Rectal smooth muscle tissue (tissue), 1 donor: ENCODE data around the gene CRYL1.

Source experiments
- H3K27ac ChIP-seq: one replicate; pipeline ENCODE4 v1.7.0; 2013; ENCODE audit warnings: low read depth, low read length, inconsistent platforms
- H3K27me3 ChIP-seq: one replicate; pipeline ENCODE4 v1.7.0; 2013; ENCODE audit warnings: low read length; ENCODE audit not compliant: control insufficient read depth, insufficient read depth
- H3K36me3 ChIP-seq: one replicate; pipeline ENCODE4 v1.7.0; 2013; ENCODE audit warnings: low read length; ENCODE audit not compliant: control insufficient read depth, insufficient read depth
- H3K4me1 ChIP-seq: one replicate; pipeline ENCODE4 v1.7.0; 2013; ENCODE audit warnings: low read length; ENCODE audit not compliant: control insufficient read depth, insufficient read depth
- H3K4me3 ChIP-seq: one replicate; pipeline ENCODE4 v1.7.0; 2013; ENCODE audit warnings: low read length
- H3K9ac ChIP-seq: one replicate; pipeline ENCODE4 v1.7.0; 2013; ENCODE audit warnings: low read length

CRYL1 gene

GRCh38 chr13:20405691-20406090, 120.0 kb downstream of the CRYL1 start:
- H3K36me3 ChIP-seq: peaks cover 6% of the 10 kb centered on the region
- no peak overlapping the region for H3K4me3 ChIP-seq
- H3K4me1 ChIP-seq: peaks cover 4% of the 10 kb centered on the region
- H3K27ac ChIP-seq: no peak overlapping the region
- no peak overlapping the region for H3K9ac ChIP-seq
- no peaks in the 10 kb centered on the region for H3K27me3 ChIP-seq

GRCh38 chr13:20404488-20405222, 121.0 kb downstream of the CRYL1 start:
- H3K4me1 ChIP-seq: peaks cover 4% of the 10 kb centered on the region

GRCh38 chr13:20403826-20404225, 121.8 kb downstream of the CRYL1 start:
- H3K27me3 ChIP-seq: no peaks in the 10 kb centered on the region
- no peak overlapping the region for H3K9ac ChIP-seq
- no peak overlapping the region for H3K27ac ChIP-seq
- H3K4me3 ChIP-seq: no peak overlapping the region
- H3K36me3 ChIP-seq: peaks cover 6% of the 10 kb centered on the region
- H3K4me1 ChIP-seq: peaks cover 4% of the 10 kb centered on the region

More at GRCh38 chr13:20404488-20405222, 121.0 kb downstream of the CRYL1 start:
- no peaks in the 10 kb centered on the region for H3K27me3 ChIP-seq
- peaks cover 6% of the 10 kb centered on the region for H3K36me3 ChIP-seq
- H3K9ac ChIP-seq: no peak overlapping the region
- no peak overlapping the region for H3K27ac ChIP-seq
- no peak overlapping the region for H3K4me3 ChIP-seq

GRCh38 chr13:20402881-20403280, 122.8 kb downstream of the CRYL1 start:
- no peak overlapping the region for H3K4me3 ChIP-seq
- peaks cover 6% of the 10 kb centered on the region for H3K36me3 ChIP-seq
- H3K27ac ChIP-seq: no peak overlapping the region
- peaks cover 4% of the 10 kb centered on the region for H3K4me1 ChIP-seq
- no peaks in the 10 kb centered on the region for H3K27me3 ChIP-seq
- H3K9ac ChIP-seq: no peak overlapping the region

GRCh38 chr13:20401931-20402856, 123.5 kb downstream of the CRYL1 start:
- Histone ChIP-seq H3K36me3 (peaks cover 6% of the 10 kb centered on the region), H3K4me1 (peaks cover 4% of the 10 kb centered on the region), H3K27me3 (no peaks in the 10 kb centered on the region), H3K27ac (no peak overlapping the region), H3K9ac (no peak overlapping the region), H3K4me3 (no peak overlapping the region)

- peaks cover 4% of the 10 kb centered on the region for H3K4me1 ChIP-seq
- peaks cover 6% of the 10 kb centered on the region for H3K36me3 ChIP-seq
- H3K4me3 ChIP-seq: no peak overlapping the region
- H3K9ac ChIP-seq: no peak overlapping the region
- H3K27ac ChIP-seq: no peak overlapping the region
- no peaks in the 10 kb centered on the region for H3K27me3 ChIP-seq
These were observed 124.1 kb downstream of the CRYL1 start for GRCh38 chr13:20401531-20401930.

- Histone ChIP-seq H3K27me3 (no peaks in the 10 kb centered on the region), H3K36me3 (peaks cover 6% of the 10 kb centered on the region), H3K9ac (no peak overlapping the region), H3K4me1 (peaks cover 4% of the 10 kb centered on the region), H3K27ac (no peak overlapping the region), H3K4me3 (no peak overlapping the region)
These were observed 124.9 kb downstream of the CRYL1 start for GRCh38 chr13:20400774-20401173.

GRCh38 chr13:20399961-20400360, 125.7 kb downstream of the CRYL1 start:
- no peak overlapping the region for H3K9ac ChIP-seq
- H3K4me1 ChIP-seq: peaks cover 4% of the 10 kb centered on the region
- H3K4me3 ChIP-seq: no peak overlapping the region
- H3K36me3 ChIP-seq: peaks cover 6% of the 10 kb centered on the region
- H3K27me3 ChIP-seq: no peaks in the 10 kb centered on the region
- no peak overlapping the region for H3K27ac ChIP-seq

GRCh38 chr13:20399515-20399914, 126.1 kb downstream of the CRYL1 start:
- H3K9ac ChIP-seq: no peak overlapping the region
- no peaks in the 10 kb centered on the region for H3K27me3 ChIP-seq
- H3K27ac ChIP-seq: no peak overlapping the region
- peaks cover 4% of the 10 kb centered on the region for H3K4me1 ChIP-seq
- H3K4me3 ChIP-seq: no peak overlapping the region
- peaks cover 6% of the 10 kb centered on the region for H3K36me3 ChIP-seq

GRCh38 chr13:20398459-20398858, 127.2 kb downstream of the CRYL1 start:
- Histone ChIP-seq H3K27ac (no peak overlapping the region), H3K9ac (no peak overlapping the region), H3K36me3 (no peaks in the 10 kb centered on the region), H3K4me3 (no peak overlapping the region), H3K4me1 (peaks cover 4% of the 10 kb centered on the region), H3K27me3 (no peaks in the 10 kb centered on the region)

GRCh38 chr13:20397896-20398295, 127.8 kb downstream of the CRYL1 start:
- Histone ChIP-seq H3K9ac (no peak overlapping the region), H3K4me1 (peaks cover 4% of the 10 kb centered on the region), H3K36me3 (no peaks in the 10 kb centered on the region), H3K27ac (no peak overlapping the region), H3K4me3 (no peak overlapping the region), H3K27me3 (no peaks in the 10 kb centered on the region)

- Histone ChIP-seq H3K4me3 (no peak overlapping the region), H3K27me3 (no peaks in the 10 kb centered on the region), H3K9ac (no peak overlapping the region), H3K4me1 (no peaks in the 10 kb centered on the region), H3K27ac (no peak overlapping the region), H3K36me3 (no peaks in the 10 kb centered on the region)
These were observed 130.4 kb downstream of the CRYL1 start for GRCh38 chr13:20395061-20395916.
